ENCODE data around the gene EMB. TPM values are rescaled to one million over a fixed set of nuclear protein-coding genes. Genes with fewer than 3 reads are reported as not detected.
A peak's percentile ranks its signal among the peaks of the same experiment; 100 is the strongest.
"Not testable (repeated sequence)": the region's sequence is repeated elsewhere in the genome, so short reads cannot be mapped to it uniquely, and the experiment has no call there.

The EMB gene
- total RNA-seq, 2 experiments from 2014 or later, result 78.9 to 125 TPM

- BruUV-seq (replicated peaks), result no TSS peak
- Histone ChIP-seq H3K4me1 (ENCODE audit: insufficient read depth, low read length, poor library complexity, severe bottlenecking) (peaks cover 60% of the 10 kb centered on the region), H4K20me1 (ENCODE audit: insufficient read depth, low read length) (peaks cover 17% of the 10 kb centered on the region; the same call in 1 of the 2 replicates), H3K9me2 (ENCODE audit: insufficient read depth, low read length) (no peaks in the 10 kb centered on the region), H3K27ac (ENCODE audit: low read depth, low read length, poor library complexity, severe bottlenecking) (peak overlapping the region; percentile 96), H3K4me3 (ENCODE audit: low read depth, low read length, poor library complexity, severe bottlenecking) (peak overlapping the region; percentile 88), H3K4me2 (ENCODE audit: low read length) (peak overlapping the region; percentile 88), H3K36me3 (ENCODE audit: insufficient read depth, low read length) (peaks cover 33% of the 10 kb centered on the region), H2AFZ (ENCODE audit: low read length) (no peak overlapping the region), H3K9me3 (ENCODE audit: low read length) (no peaks in the 10 kb centered on the region), H3K79me2 (ENCODE audit: insufficient read depth, low read depth, low read length) (peaks cover 79% of the 10 kb centered on the region)
- intact Hi-C loops (cut with micrococcal nuclease; ENCODE audit: unreplicated experiment), result no loop called here
- no peak for TF ChIP-seq EZH2phosphoT487 (IDR thresholded peaks at IDR 0.05; ENCODE audit: borderline replicate concordance, low read depth, low read length)
- TF ChIP-seq CTCF (conservative IDR thresholded peaks at IDR 0.05; ENCODE audit: low read length), result no peak
- DNase-seq (ENCODE audit: low spot score), result peak; percentile 62
- ChIA-PET CTCF (ENCODE audit: unreplicated experiment) (no interaction called here), POLR2A (interaction anchor here (0.6 to 4.2 kb wide), 9 partner anchors 8 to 283 kb away, joined by 3 to 45 read pairs (median 3); no protein-coding TSS in a partner anchor)
These were observed 1.9 kb downstream of the EMB start for GRCh38 chr5:50439221-50439620.

GRCh38 chr5:50438060-50438459 is 3.0 kb downstream of the EMB start:
- POLR2A ChIA-PET, result interaction anchor here (4.2 kb wide), 1 partner anchor 11 kb away, joined by 45 read pairs; no protein-coding TSS in a partner anchor
- H2AFZ ChIP-seq (ENCODE audit: low read length); intact Hi-C loops (cut with micrococcal nuclease; ENCODE audit: unreplicated experiment); CTCF ChIA-PET (ENCODE audit: unreplicated experiment); H3K9me2 ChIP-seq (ENCODE audit: insufficient read depth, low read length); BruUV-seq (replicated peaks); H3K9me3 ChIP-seq (ENCODE audit: low read length); H3K27ac ChIP-seq (ENCODE audit: low read depth, low read length, poor library complexity, severe bottlenecking); DNase-seq (ENCODE audit: low spot score): not testable (repeated sequence)
- Histone ChIP-seq H3K79me2 (ENCODE audit: insufficient read depth, low read depth, low read length) (peaks cover 91% of the 10 kb centered on the region), H4K20me1 (ENCODE audit: insufficient read depth, low read length) (peaks cover 25% of the 10 kb centered on the region; the same call in 1 of the 2 replicates), H3K36me3 (ENCODE audit: insufficient read depth, low read length) (peaks cover 43% of the 10 kb centered on the region), H3K4me3 (ENCODE audit: low read depth, low read length, poor library complexity, severe bottlenecking) (peak overlapping the region; percentile 88), H3K4me1 (ENCODE audit: insufficient read depth, low read length, poor library complexity, severe bottlenecking) (peaks cover 60% of the 10 kb centered on the region), H3K4me2 (ENCODE audit: low read length) (peak overlapping the region; percentile 88)

- Histone ChIP-seq H3K4me2 (ENCODE audit: low read length) (peak overlapping the region; percentile 57), H3K36me3 (ENCODE audit: insufficient read depth, low read length) (peaks cover 49% of the 10 kb centered on the region), H2AFZ (ENCODE audit: low read length) (no peak overlapping the region), H3K9me3 (ENCODE audit: low read length) (no peaks in the 10 kb centered on the region), H3K27ac (ENCODE audit: low read depth, low read length, poor library complexity, severe bottlenecking) (peak overlapping the region; percentile 50), H3K79me2 (ENCODE audit: insufficient read depth, low read depth, low read length) (peaks cover 100% of the 10 kb centered on the region), H3K9me2 (ENCODE audit: insufficient read depth, low read length) (no peaks in the 10 kb centered on the region), H3K4me3 (ENCODE audit: low read depth, low read length, poor library complexity, severe bottlenecking) (peak overlapping the region; percentile 19), H4K20me1 (ENCODE audit: insufficient read depth, low read length) (peaks cover 31% of the 10 kb centered on the region; the same call in 1 of the 2 replicates), H3K4me1 (ENCODE audit: insufficient read depth, low read length, poor library complexity, severe bottlenecking) (peaks cover 73% of the 10 kb centered on the region)
- CTCF ChIA-PET (ENCODE audit: unreplicated experiment), result no interaction called here
- BruUV-seq (replicated peaks), result no TSS peak
- intact Hi-C loops (cut with micrococcal nuclease; ENCODE audit: unreplicated experiment), result no loop called here
- POLR2A ChIA-PET, result interaction anchor here (1.0 to 1.5 kb wide), 2 partner anchors 10 to 19 kb away, joined by 4 to 5 read pairs; no protein-coding TSS in a partner anchor
- no peak for DNase-seq (ENCODE audit: low spot score)
- TF ChIP-seq EZH2phosphoT487 (IDR thresholded peaks at IDR 0.05; ENCODE audit: borderline replicate concordance, low read depth, low read length), result no peak
- no peak for TF ChIP-seq CTCF (conservative IDR thresholded peaks at IDR 0.05; ENCODE audit: low read length)
These were observed 5.9 kb downstream of the EMB start for GRCh38 chr5:50435168-50435567.

- BruUV-seq (replicated peaks); H3K9me2 ChIP-seq (ENCODE audit: insufficient read depth, low read length); H2AFZ ChIP-seq (ENCODE audit: low read length); CTCF ChIA-PET (ENCODE audit: unreplicated experiment); intact Hi-C loops (cut with micrococcal nuclease; ENCODE audit: unreplicated experiment); DNase-seq (ENCODE audit: low spot score); H3K9me3 ChIP-seq (ENCODE audit: low read length): not testable (repeated sequence)
- POLR2A ChIA-PET, result interaction anchor here (0.8 to 1.5 kb wide), 5 partner anchors 8 to 21 kb away, joined by 3 to 14 read pairs (median 6); partner anchors contain the start of gene EMB
- H3K4me1 ChIP-seq (ENCODE audit: insufficient read depth, low read length, poor library complexity, severe bottlenecking), result peaks cover 87% of the 10 kb centered on the region
- peaks cover 61% of the 10 kb centered on the region for H3K36me3 ChIP-seq (ENCODE audit: insufficient read depth, low read length)
- peaks cover 27% of the 10 kb centered on the region; the same call in 1 of the 2 replicates for H4K20me1 ChIP-seq (ENCODE audit: insufficient read depth, low read length)
- peak overlapping the region; percentile 59 for H3K4me2 ChIP-seq (ENCODE audit: low read length)
- H3K79me2 ChIP-seq (ENCODE audit: insufficient read depth, low read depth, low read length), result peaks cover 100% of the 10 kb centered on the region
- peak overlapping the region; percentile 66 for H3K27ac ChIP-seq (ENCODE audit: low read depth, low read length, poor library complexity, severe bottlenecking)
- peak overlapping the region; percentile 48 for H3K4me3 ChIP-seq (ENCODE audit: low read depth, low read length, poor library complexity, severe bottlenecking)
These were observed 9.8 kb downstream of the EMB start for GRCh38 chr5:50431133-50431904.
